Ovary (tissue), 9 donors: Measurements from ENCODE around the gene LAMB1. TPM values are rescaled to one million over a fixed set of nuclear protein-coding genes. Genes with fewer than 3 reads are reported as not detected.
"Not testable (repeated sequence)": the region's sequence is repeated elsewhere in the genome, so short reads cannot be mapped to it uniquely, and the experiment has no call there.

ENCODE experiments used
- DNase-seq, 5 donors: peaks; one replicate each; pipeline ENCODE4 v3.0.0-alpha.2; 2019 to 2020
- H3K27ac ChIP-seq, 2 donors: fragments of 200-600 bp; one replicate each; pipeline versions ENCODE4 v1.5.1 to v1.8.0; 2019 to 2022
- H3K27me3 ChIP-seq: fragments of 200-600 bp; one replicate; pipeline ENCODE4 v1.8.0; 2022
- H3K36me3 ChIP-seq: fragments of 200-600 bp; sonication (generic); one replicate; pipeline ENCODE4 v1.5.1; 2019
- H3K4me1 ChIP-seq: one replicate; pipeline ENCODE4 v1.8.1; 2013; ENCODE audit warnings: mild to moderate bottlenecking, moderate library complexity; ENCODE audit not compliant: insufficient read depth
- H3K4me3 ChIP-seq: fragments of 200-600 bp; sonication (generic); one replicate; pipeline ENCODE4 v1.5.1; 2017
- H3K9me3 ChIP-seq, 2 donors: fragments of 200-600 bp in 1 of 2; sonication (generic) in 1 of 2; one replicate each; pipeline versions ENCODE4 v1.5.1 to v1.8.1; 2013 to 2019; ENCODE audit warnings: mild to moderate bottlenecking in 1 of 2, moderate library complexity in 1 of 2
- CTCF ChIP-seq, 3 donors: fragments of 450-650 bp in 2 of 3; fragments of 200-600 bp in 1 of 3; IDR thresholded peaks; one replicate each; pipeline versions ENCODE4 v1.5.1 to v1.8.0; 2016 to 2022; ENCODE audit warnings: antibody characterized with exemption in 3 of 3, mild to moderate bottlenecking in 1 of 3
- EP300 ChIP-seq: sonication (generic); formaldehyde crosslinking; IDR thresholded peaks from one replicate; pipeline ENCODE4 v1.6.1; 2017; ENCODE audit warnings: antibody characterized with exemption
- POLR2A ChIP-seq: fragments of 450-650 bp; IDR thresholded peaks from one replicate; pipeline ENCODE4 v1.6.1; 2017; ENCODE audit warnings: antibody characterized with exemption, mild to moderate bottlenecking, moderate library complexity
- WGBS, 3 donors: extraction: QIAGEN DNeasy Blood & Tissue Kit in 1 of 3; methylation state at CpG; one replicate each; pipeline versions ENCODE4 v1.1.5 to v1.1.7; 2013 to 2017; 5-methylcytosine and 5-hydroxymethylcytosine counted together
- intact Hi-C, 4 donors: fragments of 100-400 bp; cut with DNase I; formaldehyde crosslinking; loops; one replicate each; pipeline versions ENCODE4 v1.11.0 to v1.15.1; 2022 to 2023
- polyA plus RNA-seq, 2 donors: library from polyadenylated mRNA; stranded (reverse); fragments of 200-250 nt in 1 of 2; fragments of 350-450 nt in 1 of 2; fragmentation: Illumina TruSeq in 1 of 2; extraction: RNeasy Lipid Tissue Mini Kit (QIAGEN cat#74804) in 1 of 2; gene quantifications; one replicate each; pipeline ENCODE4 v1.2.3, GENCODE V29; 2013 to 2014
- total RNA-seq, 7 donors: library from RNA; depleted of rRNA in 2 of 7; stranded (reverse); fragments of >200 nt in 2 of 7; fragmentation: NEBNext Ultra II Directional in 3 of 7; extraction: Animal tissue kit (Norgen Biotek cat#: 25700) in 3 of 7; gene quantifications; one replicate each; pipeline versions ENCODE4 v1.1.0 to v1.2.4, GENCODE V29; 2016 to 2023
- donor health status: DM: no; HTN: no; CAD: no; lungs with moderate emphysema.
- donor health status: DM: no; HTN: no; CAD: no.
- donor health status: Bipolar disorder and iron deficiency.
- donor health status: DM: yes; HTN: yes; CAD: no.
- donor health status: DM: no; HTN: no; CAD: no.
- donor health status: DM: yes; HTN: yes; CAD: no.

LAMB1 gene
- total and polyA plus RNA-seq, 9 donors, result 10.2 to 151 (median 65.0) TPM

- H3K4me1 ChIP-seq, result no peaks in the 10 kb centered on the region
- H3K27me3 ChIP-seq, result no peaks in the 10 kb centered on the region
- no peaks in the 10 kb centered on the region for H3K9me3 ChIP-seq
- H3K4me3 ChIP-seq, result no peak overlapping the region
- intact Hi-C loops, result no loop called here
- DNase-seq, result no peak
- no peak for TF ChIP-seq EP300
- TF ChIP-seq POLR2A, result no peak
- TF ChIP-seq CTCF (IDR thresholded peaks at IDR 0.05), result no peak
- no peak overlapping the region for H3K27ac ChIP-seq
- H3K36me3 ChIP-seq, result no peaks in the 10 kb centered on the region
- 65 to 91% (median 91%) methylated on average over 3 of the region's 3 CpGs for WGBS, 3 donors
Observed at GRCh38 chr7:108037140-108037539, 34.2 kb upstream of the LAMB1 start.

GRCh38 chr7:108034586-108034985 lies 31.6 kb upstream of the LAMB1 start:
- Histone ChIP-seq H3K4me1 (no peaks in the 10 kb centered on the region), H3K36me3 (no peaks in the 10 kb centered on the region), H3K27me3 (no peaks in the 10 kb centered on the region), H3K27ac (no peak overlapping the region), H3K9me3 (no peaks in the 10 kb centered on the region), H3K4me3 (no peak overlapping the region)
- TF ChIP-seq CTCF (IDR thresholded peaks at IDR 0.05) (no peak), POLR2A (no peak), EP300 (no peak)
- WGBS, 3 donors, result 71 to 80% (median 75%) methylated on average over 2 of the region's 2 CpGs
- intact Hi-C loops, result no loop called here
- DNase-seq, result no peak

- no peaks in the 10 kb centered on the region for H3K4me1 ChIP-seq
- no peak overlapping the region for H3K27ac ChIP-seq
- H3K27me3 ChIP-seq, result no peaks in the 10 kb centered on the region
- no peak overlapping the region for H3K4me3 ChIP-seq
- DNase-seq, result no peak
- H3K9me3 ChIP-seq, result no peaks in the 10 kb centered on the region
- 93 to 94% (median 93%) methylated on average over 5 of the region's 5 CpGs for WGBS, 3 donors
- intact Hi-C loops, result no loop called here
- TF ChIP-seq CTCF (IDR thresholded peaks at IDR 0.05) (no peak), EP300 (no peak), POLR2A (no peak)
- H3K36me3 ChIP-seq, result no peaks in the 10 kb centered on the region
Observed at GRCh38 chr7:108033776-108034497, 31.0 kb upstream of the LAMB1 start.

GRCh38 chr7:108033309-108033708 lies 30.3 kb upstream of the LAMB1 start:
- intact Hi-C loops, H3K36me3 ChIP-seq, H3K27ac ChIP-seq, H3K9me3 ChIP-seq, H3K4me1 ChIP-seq, DNase-seq, H3K27me3 ChIP-seq, H3K4me3 ChIP-seq: not testable (repeated sequence)
- 93 to 96% (median 94%) methylated on average over 8 of the region's 8 CpGs for WGBS, 3 donors

- H3K36me3 ChIP-seq, result no peaks in the 10 kb centered on the region
- H3K27ac ChIP-seq, result no peak overlapping the region
- TF ChIP-seq CTCF (IDR thresholded peaks at IDR 0.05), result no peak
- no peak for TF ChIP-seq POLR2A
- TF ChIP-seq EP300, result no peak
- no peak for DNase-seq
- H3K27me3 ChIP-seq, result no peaks in the 10 kb centered on the region
- 93 to 96% (median 96%) methylated on average over 3 of the region's 3 CpGs for WGBS, 3 donors
- H3K9me3 ChIP-seq, result no peaks in the 10 kb centered on the region
- H3K4me3 ChIP-seq, result no peak overlapping the region
- H3K4me1 ChIP-seq, result no peaks in the 10 kb centered on the region
- intact Hi-C loops, result no loop called here
Observed at GRCh38 chr7:108030516-108030915, 27.6 kb upstream of the LAMB1 start.
